ENCODE results near the gene EIF1AD. TPM values are rescaled to one million over a fixed set of nuclear protein-coding genes. Genes with fewer than 3 reads are reported as not detected.

EIF1AD gene
- total RNA-seq, 4 donors from 2014 or later = 25.3 to 39.4 (median 28.3) TPM

- Histone ChIP-seq H3K27me3 (no peaks in the 10 kb centered on the region), H3K36me3 (peaks cover 28 to 36% of the 10 kb centered on the region in 2 donors), H3K9me3 (no peaks in the 10 kb centered on the region), H3K4me1 (no peaks in the 10 kb centered on the region), H3K27ac (no peak overlapping the region), H3K4me3 (replicated peaks in 1 of 3) (no peak overlapping the region)
- no peak for TF ChIP-seq POLR2A (IDR thresholded peaks at IDR 0.05)
- no peak for TF ChIP-seq CTCF (IDR thresholded peaks at IDR 0.05)
- WGBS, 2 donors = 90 to 94% methylated on average over 23 to 24 of the region's 29 CpGs
- DNase-seq = no peak
- intact Hi-C loops (cut with DNase I) = no loop called here
These were observed 24.2 kb downstream of the EIF1AD start for GRCh38 chr11:65977621-65978390.

GRCh38 chr11:65976216-65977176 is 25.5 kb downstream of the EIF1AD start:
- no peaks in the 10 kb centered on the region for H3K27me3 ChIP-seq
- no peaks in the 10 kb centered on the region for H3K4me1 ChIP-seq
- no peaks in the 10 kb centered on the region for H3K9me3 ChIP-seq
- H3K4me3 ChIP-seq (replicated peaks in 1 of 3) = no peak overlapping the region
- WGBS, 2 donors = 82 to 86% methylated on average over 32 to 42 of the region's 43 CpGs
- DNase-seq = no peak
- intact Hi-C loops (cut with DNase I) = no loop called here
- TF ChIP-seq POLR2A (IDR thresholded peaks at IDR 0.05) (no peak), CTCF (IDR thresholded peaks at IDR 0.05) (no peak)
- no peak overlapping the region for H3K27ac ChIP-seq
- H3K36me3 ChIP-seq = peaks cover 28 to 36% of the 10 kb centered on the region in 2 donors

GRCh38 chr11:65975771-65976170 is 26.2 kb downstream of the EIF1AD start:
- Histone ChIP-seq H3K4me1 (no peaks in the 10 kb centered on the region), H3K4me3 (replicated peaks in 1 of 3) (no peak overlapping the region), H3K9me3 (no peaks in the 10 kb centered on the region), H3K36me3 (peaks cover 28 to 36% of the 10 kb centered on the region in 2 donors), H3K27me3 (no peaks in the 10 kb centered on the region), H3K27ac (no peak overlapping the region)
- no peak for DNase-seq
- TF ChIP-seq CTCF (IDR thresholded peaks at IDR 0.05) (no peak), POLR2A (IDR thresholded peaks at IDR 0.05) (no peak)
- intact Hi-C loops (cut with DNase I) = no loop called here
- 90 to 92% methylated on average over 9 of the region's 9 CpGs for WGBS, 2 donors

- H3K36me3 ChIP-seq = peaks cover 35 to 40% of the 10 kb centered on the region in 2 donors
- no peaks in the 10 kb centered on the region for H3K27me3 ChIP-seq
- peaks cover 0 to 6% of the 10 kb centered on the region in 2 donors for H3K4me1 ChIP-seq
- DNase-seq = no peak
- H3K9me3 ChIP-seq = no peaks in the 10 kb centered on the region
- H3K27ac ChIP-seq = no peak overlapping the region
- no peak overlapping the region for H3K4me3 ChIP-seq (replicated peaks in 1 of 3)
- intact Hi-C loops (cut with DNase I) = no loop called here
- TF ChIP-seq CTCF (IDR thresholded peaks at IDR 0.05) (no peak), POLR2A (IDR thresholded peaks at IDR 0.05) (no peak)
- WGBS, 2 donors = 94 to 97% methylated on average over 13 of the region's 13 CpGs
These were observed 28.4 kb downstream of the EIF1AD start for GRCh38 chr11:65973439-65974110.
